Lower lobe of right lung (tissue), 2 donors: ENCODE measurements around the gene LRRC75A. TPM values are rescaled to one million over a fixed set of nuclear protein-coding genes. Genes with fewer than 3 reads are reported as not detected.
"Not testable (repeated sequence)": the region's sequence is repeated elsewhere in the genome, so short reads cannot be mapped to it uniquely, and the experiment has no call there.

Experiments
- ATAC-seq, 2 donors: fragments of 200-7000 bp; cut with Tn5 transposase; one replicate each; pipeline ENCODE4 v1.9.1; 2020 to 2022; ENCODE audit warnings: mild to moderate bottlenecking in 2 of 2, moderate library complexity in 2 of 2
- DNase-seq: peaks from one replicate; pipeline ENCODE4 v3.0.0-alpha.2; 2020
- H3K27ac ChIP-seq: fragments of 200-600 bp; one replicate; pipeline ENCODE4 v1.8.0; 2022
- H3K27me3 ChIP-seq: fragments of 200-600 bp; one replicate; pipeline ENCODE4 v1.8.0; 2022; ENCODE audit warnings: low read depth
- H3K36me3 ChIP-seq: fragments of 200-600 bp; one replicate; pipeline ENCODE4 v1.8.0; 2022; ENCODE audit warnings: mild to moderate bottlenecking
- H3K4me1 ChIP-seq: fragments of 200-600 bp; one replicate; pipeline ENCODE4 v1.8.0; 2022
- H3K4me3 ChIP-seq: fragments of 200-600 bp; one replicate; pipeline ENCODE4 v1.8.0; 2022; ENCODE audit warnings: mild to moderate bottlenecking
- H3K9me3 ChIP-seq: fragments of 200-600 bp; one replicate; pipeline ENCODE4 v1.8.0; 2022
- CTCF ChIP-seq: fragments of 200-600 bp; IDR thresholded peaks from one replicate; pipeline ENCODE4 v1.8.0; 2022; ENCODE audit warnings: antibody characterized with exemption, mild to moderate bottlenecking
- intact Hi-C: fragments of 100-400 bp; cut with DNase I; formaldehyde crosslinking; loops from one replicate; pipeline ENCODE4 v1.11.0; 2022
- total RNA-seq: library from RNA; stranded (reverse); fragmentation: NEBNext Ultra II Directional; extraction: Animal tissue kit (Norgen Biotek cat#: 25700); gene quantifications from one replicate; pipeline ENCODE4 v1.2.1, GENCODE V29; 2021
- donor health status: DM: no; HTN: yes; CAD: no; lungs with severe emphysema.

Gene LRRC75A
- total RNA-seq, 1 donor from 2014 or later: 3.8 TPM

GRCh38 chr17:16440901-16441629 is 50.9 kb downstream of the LRRC75A start:
- ATAC-seq: no peak
- H3K4me1 ChIP-seq: peaks cover 42% of the 10 kb centered on the region
- H3K4me3 ChIP-seq: no peak overlapping the region

GRCh38 chr17:16440354-16440753 is 51.6 kb downstream of the LRRC75A start:
- Histone ChIP-seq H3K27ac (peak overlapping the region; percentile 84), H3K4me1 (peaks cover 42% of the 10 kb centered on the region), H3K4me3 (peak overlapping the region; percentile 79), H3K36me3 (peaks cover 52% of the 10 kb centered on the region)
- H3K27me3 ChIP-seq, ATAC-seq, intact Hi-C loops, H3K9me3 ChIP-seq, DNase-seq: not testable (repeated sequence)

More at GRCh38 chr17:16440901-16441629, 50.9 kb downstream of the LRRC75A start:
- Histone ChIP-seq H3K27me3 (no peaks in the 10 kb centered on the region), H3K27ac (no peak overlapping the region), H3K9me3 (no peaks in the 10 kb centered on the region), H3K36me3 (peaks cover 59% of the 10 kb centered on the region)
- no peak for DNase-seq
- intact Hi-C loops: no loop called here
- TF ChIP-seq CTCF: no peak

GRCh38 chr17:16439811-16440351 is 52.1 kb downstream of the LRRC75A start:
- peak overlapping the region; percentile 79 for H3K4me3 ChIP-seq
- peak overlapping the region; percentile 84 for H3K27ac ChIP-seq
- intact Hi-C loops: no loop called here
- DNase-seq (no peak), ATAC-seq (peak in 1 of 2 donors; percentile 24)
- peaks cover 42% of the 10 kb centered on the region for H3K4me1 ChIP-seq
- H3K27me3 ChIP-seq: no peaks in the 10 kb centered on the region
- H3K9me3 ChIP-seq: no peaks in the 10 kb centered on the region
- peaks cover 50% of the 10 kb centered on the region for H3K36me3 ChIP-seq
- no peak for TF ChIP-seq CTCF

- intact Hi-C loops: no loop called here
- peak overlapping the region; percentile 84 for H3K27ac ChIP-seq
Measured at GRCh38 chr17:16439303-16439791, 52.6 kb downstream of the LRRC75A start.

GRCh38 chr17:16438557-16439302 is 53.3 kb downstream of the LRRC75A start:
- Histone ChIP-seq H3K4me3 (peak overlapping the region; percentile 79), H3K4me1 (peaks cover 42% of the 10 kb centered on the region), H3K27ac (peak overlapping the region; percentile 84), H3K27me3 (no peaks in the 10 kb centered on the region), H3K9me3 (no peaks in the 10 kb centered on the region), H3K36me3 (peaks cover 38% of the 10 kb centered on the region)
- peak; percentile 95 to 96 for ATAC-seq
- intact Hi-C loops: no loop called here
- peak; percentile 95 for DNase-seq
- TF ChIP-seq CTCF: no peak

More at GRCh38 chr17:16439303-16439791, 52.6 kb downstream of the LRRC75A start:
- TF ChIP-seq CTCF: no peak
- DNase-seq: no peak
- Histone ChIP-seq H3K27me3 (no peaks in the 10 kb centered on the region), H3K36me3 (peaks cover 44% of the 10 kb centered on the region), H3K9me3 (no peaks in the 10 kb centered on the region), H3K4me1 (peaks cover 42% of the 10 kb centered on the region), H3K4me3 (peak overlapping the region; percentile 79)
- peak; percentile 33 to 49 for ATAC-seq
